ENCODE results near the gene NDUFS3. TPM values are rescaled to one million over a fixed set of nuclear protein-coding genes. Genes with fewer than 3 reads are reported as not detected.

The NDUFS3 gene
- total RNA-seq, 1 experiment from 2014 or later: 135 TPM

DNA sequence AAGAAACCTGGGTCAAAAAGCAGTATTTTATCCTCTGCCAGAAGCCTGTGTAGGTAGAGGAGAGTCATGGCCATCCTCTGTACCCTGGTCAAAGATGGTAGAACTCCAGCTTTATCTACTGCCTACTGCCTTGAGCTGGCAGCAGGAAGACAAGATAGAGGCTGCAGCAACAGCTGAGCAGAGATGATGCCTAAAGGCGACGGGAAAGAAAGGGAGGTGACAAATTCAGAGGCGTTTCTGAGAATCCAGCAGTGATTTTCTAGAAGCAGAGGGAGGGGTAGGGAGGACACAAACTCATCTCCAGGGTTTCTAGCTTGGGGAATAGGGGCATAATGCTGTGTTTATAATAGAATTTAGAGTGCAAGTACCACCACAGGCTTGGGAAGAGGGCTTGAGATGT lies 30.8 kb downstream of the NDUFS3 start:
- no peaks in the 10 kb centered on the region for H3K4me1 ChIP-seq (ENCODE audit: control insufficient read depth, insufficient read depth, low read length)

DNA sequence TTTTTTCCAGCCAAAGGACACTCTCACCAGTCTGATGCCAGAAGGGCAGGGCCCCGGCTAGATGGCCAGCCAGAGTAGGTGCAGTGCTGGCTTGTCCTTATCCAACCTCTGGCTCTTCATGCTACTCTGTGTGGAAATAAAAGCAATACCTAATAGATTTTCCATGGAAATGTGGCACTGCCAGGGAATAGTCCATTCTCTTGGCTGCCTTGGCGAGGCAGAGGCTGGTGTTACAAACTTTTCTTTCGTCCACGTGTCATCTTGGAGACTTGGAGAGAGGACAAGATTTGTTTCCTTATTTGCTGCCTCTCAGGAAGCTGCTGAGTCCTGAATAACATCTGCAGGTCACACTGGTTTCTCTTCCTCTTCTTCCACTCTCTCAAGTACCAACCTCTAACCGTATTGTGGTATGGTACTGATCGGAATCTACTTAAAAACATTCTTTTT lies 32.5 kb downstream of the NDUFS3 start:
- Histone ChIP-seq H3K4me3 (ENCODE audit: low read depth in 2 of 2, low read length in 2 of 2) (no peak overlapping the region), H3K27ac (ENCODE audit: low read length) (no peak overlapping the region), H3K9me3 (ENCODE audit: control insufficient read depth, insufficient read depth, low read depth, low read length) (no peaks in the 10 kb centered on the region), H3K4me1 (ENCODE audit: control insufficient read depth, insufficient read depth, low read length) (no peaks in the 10 kb centered on the region), H3K27me3 (ENCODE audit: control insufficient read depth, insufficient read depth, low read length) (no peaks in the 10 kb centered on the region), H3K36me3 (ENCODE audit: control insufficient read depth, insufficient read depth, low read length) (no peaks in the 10 kb centered on the region)
- intact Hi-C loops (cut with micrococcal nuclease; ENCODE audit: unreplicated experiment) (no loop called here), in situ Hi-C loops (cut with HindIII; ENCODE audit: low pct_unique_long_range_greater_than_20kb, low sequenced_read_pairs) (no loop called here)
- ATAC-seq (peak; percentile 45; the same call in 1 of the 2 replicates), DNase-seq (ENCODE audit: low read depth, low spot score) (no peak)
- TF ChIP-seq TCF7L2 (IDR thresholded peaks at IDR 0.05; ENCODE audit: low read depth, low read length): no peak
- TF ChIP-seq POLR2AphosphoS5 (IDR thresholded peaks at IDR 0.05; ENCODE audit: low read depth, low read length): no peak
- TF ChIP-seq, protein P1, sequence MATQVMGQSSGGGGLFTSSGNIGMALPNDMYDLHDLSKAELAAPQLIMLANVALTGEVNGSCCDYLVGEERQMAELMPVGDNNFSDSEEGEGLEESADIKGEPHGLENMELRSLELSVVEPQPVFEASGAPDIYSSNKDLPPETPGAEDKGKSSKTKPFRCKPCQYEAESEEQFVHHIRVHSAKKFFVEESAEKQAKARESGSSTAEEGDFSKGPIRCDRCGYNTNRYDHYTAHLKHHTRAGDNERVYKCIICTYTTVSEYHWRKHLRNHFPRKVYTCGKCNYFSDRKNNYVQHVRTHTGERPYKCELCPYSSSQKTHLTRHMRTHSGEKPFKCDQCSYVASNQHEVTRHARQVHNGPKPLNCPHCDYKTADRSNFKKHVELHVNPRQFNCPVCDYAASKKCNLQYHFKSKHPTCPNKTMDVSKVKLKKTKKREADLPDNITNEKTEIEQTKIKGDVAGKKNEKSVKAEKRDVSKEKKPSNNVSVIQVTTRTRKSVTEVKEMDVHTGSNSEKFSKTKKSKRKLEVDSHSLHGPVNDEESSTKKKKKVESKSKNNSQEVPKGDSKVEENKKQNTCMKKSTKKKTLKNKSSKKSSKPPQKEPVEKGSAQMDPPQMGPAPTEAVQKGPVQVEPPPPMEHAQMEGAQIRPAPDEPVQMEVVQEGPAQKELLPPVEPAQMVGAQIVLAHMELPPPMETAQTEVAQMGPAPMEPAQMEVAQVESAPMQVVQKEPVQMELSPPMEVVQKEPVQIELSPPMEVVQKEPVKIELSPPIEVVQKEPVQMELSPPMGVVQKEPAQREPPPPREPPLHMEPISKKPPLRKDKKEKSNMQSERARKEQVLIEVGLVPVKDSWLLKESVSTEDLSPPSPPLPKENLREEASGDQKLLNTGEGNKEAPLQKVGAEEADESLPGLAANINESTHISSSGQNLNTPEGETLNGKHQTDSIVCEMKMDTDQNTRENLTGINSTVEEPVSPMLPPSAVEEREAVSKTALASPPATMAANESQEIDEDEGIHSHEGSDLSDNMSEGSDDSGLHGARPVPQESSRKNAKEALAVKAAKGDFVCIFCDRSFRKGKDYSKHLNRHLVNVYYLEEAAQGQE (IDR thresholded peaks at IDR 0.05; ENCODE audit: insufficient read depth in 1 of 2, low read depth in 2 of 2, low read length in 1 of 2): no peak
- TF ChIP-seq, protein P2, sequence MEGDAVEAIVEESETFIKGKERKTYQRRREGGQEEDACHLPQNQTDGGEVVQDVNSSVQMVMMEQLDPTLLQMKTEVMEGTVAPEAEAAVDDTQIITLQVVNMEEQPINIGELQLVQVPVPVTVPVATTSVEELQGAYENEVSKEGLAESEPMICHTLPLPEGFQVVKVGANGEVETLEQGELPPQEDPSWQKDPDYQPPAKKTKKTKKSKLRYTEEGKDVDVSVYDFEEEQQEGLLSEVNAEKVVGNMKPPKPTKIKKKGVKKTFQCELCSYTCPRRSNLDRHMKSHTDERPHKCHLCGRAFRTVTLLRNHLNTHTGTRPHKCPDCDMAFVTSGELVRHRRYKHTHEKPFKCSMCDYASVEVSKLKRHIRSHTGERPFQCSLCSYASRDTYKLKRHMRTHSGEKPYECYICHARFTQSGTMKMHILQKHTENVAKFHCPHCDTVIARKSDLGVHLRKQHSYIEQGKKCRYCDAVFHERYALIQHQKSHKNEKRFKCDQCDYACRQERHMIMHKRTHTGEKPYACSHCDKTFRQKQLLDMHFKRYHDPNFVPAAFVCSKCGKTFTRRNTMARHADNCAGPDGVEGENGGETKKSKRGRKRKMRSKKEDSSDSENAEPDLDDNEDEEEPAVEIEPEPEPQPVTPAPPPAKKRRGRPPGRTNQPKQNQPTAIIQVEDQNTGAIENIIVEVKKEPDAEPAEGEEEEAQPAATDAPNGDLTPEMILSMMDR (IDR thresholded peaks at IDR 0.05): no peak
- TF ChIP-seq SIN3A (IDR thresholded peaks at IDR 0.05; ENCODE audit: borderline replicate concordance, insufficient read depth, low read depth, low read length): no peak
- no TSS peak for BruUV-seq (replicated peaks)
- ChIA-PET CTCF (no interaction called here), POLR2A (no interaction called here)

More for the DNA sequence above, 30.8 kb downstream of the NDUFS3 start:
- no peaks in the 10 kb centered on the region for H3K27me3 ChIP-seq (ENCODE audit: control insufficient read depth, insufficient read depth, low read length)
- in situ Hi-C loops (cut with HindIII; ENCODE audit: low pct_unique_long_range_greater_than_20kb, low sequenced_read_pairs) (no loop called here), intact Hi-C loops (cut with micrococcal nuclease; ENCODE audit: unreplicated experiment) (no loop called here)
- H3K27ac ChIP-seq (ENCODE audit: low read length): no peak overlapping the region
- ATAC-seq (no peak), DNase-seq (ENCODE audit: low read depth, low spot score) (no peak)
- TF ChIP-seq POLR2AphosphoS5 (IDR thresholded peaks at IDR 0.05; ENCODE audit: low read depth, low read length): no peak
- TF ChIP-seq, protein P2 (IDR thresholded peaks at IDR 0.05): no peak
- TF ChIP-seq, protein P1 (IDR thresholded peaks at IDR 0.05; ENCODE audit: insufficient read depth in 1 of 2, low read depth in 2 of 2, low read length in 1 of 2): no peak
- no peak for TF ChIP-seq SIN3A (IDR thresholded peaks at IDR 0.05; ENCODE audit: borderline replicate concordance, insufficient read depth, low read depth, low read length)
- TF ChIP-seq TCF7L2 (IDR thresholded peaks at IDR 0.05; ENCODE audit: low read depth, low read length): no peak
- ChIA-PET CTCF (no interaction called here), POLR2A (no interaction called here)
- no TSS peak for BruUV-seq (replicated peaks)
- no peaks in the 10 kb centered on the region for H3K9me3 ChIP-seq (ENCODE audit: control insufficient read depth, insufficient read depth, low read depth, low read length)
- H3K36me3 ChIP-seq (ENCODE audit: control insufficient read depth, insufficient read depth, low read length): no peaks in the 10 kb centered on the region
- no peak overlapping the region for H3K4me3 ChIP-seq (ENCODE audit: low read depth in 2 of 2, low read length in 2 of 2)
